EL (cell line): ENCODE measurements around the gene CFB.
"Not testable (repeated sequence)": the region's sequence is repeated elsewhere in the genome, so short reads cannot be mapped to it uniquely, and the experiment has no call there.

Experiments used
- DNase-seq: peaks from one replicate; pipeline ENCODE4 v3.0.0-alpha.2; 2016

Gene CFB

GRCh38 chr6:31945507-31946369 is at the start of gene CFB:
TSS of gene CFB (plus strand) at chr6:31946095. CDS start at chr6:31946222, 127 bp downstream.
- peak; percentile 95 for DNase-seq

- no peak for DNase-seq
These were observed 49.4 kb upstream of the CFB start for GRCh38 chr6:31896493-31896855.

GRCh38 chr6:31896856-31897611 is 48.9 kb upstream of the CFB start:
- DNase-seq = no peak

- DNase-seq = peak; percentile 84
These were observed 48.1 kb upstream of the CFB start, which contains the start of gene EHMT2 for GRCh38 chr6:31897612-31898382. TSS of gene EHMT2 (minus strand) at chr6:31897698. CDS start at chr6:31897677, 21 bp downstream.

GRCh38 chr6:31898383-31899011 is 47.4 kb upstream of the CFB start:
- DNase-seq = peak; percentile 40

- no peak for DNase-seq
These were observed 46.7 kb upstream of the CFB start for GRCh38 chr6:31899215-31899614.

- DNase-seq = no peak
These were observed 45.8 kb upstream of the CFB start for GRCh38 chr6:31899882-31900722.

- no peak for DNase-seq
These were observed 44.9 kb upstream of the CFB start for GRCh38 chr6:31900917-31901414.

GRCh38 chr6:31901415-31901952 is 44.4 kb upstream of the CFB start:
- peak; percentile 68 for DNase-seq

GRCh38 chr6:31901953-31902643 is 43.8 kb upstream of the CFB start, which contains the start of gene ZBTB12:
TSS of gene ZBTB12 (minus strand) at chr6:31902086. CDS start at chr6:31901305, 781 bp downstream.
- peak; percentile 98 for DNase-seq

GRCh38 chr6:31903957-31904356 is 41.9 kb upstream of the CFB start:
- DNase-seq = no peak

GRCh38 chr6:31905041-31905440 is 40.9 kb upstream of the CFB start:
- no peak for DNase-seq

GRCh38 chr6:31906122-31906521 is 39.8 kb upstream of the CFB start:
- no peak for DNase-seq

GRCh38 chr6:31906727-31907126 is 39.2 kb upstream of the CFB start:
- DNase-seq = not testable (repeated sequence)

GRCh38 chr6:31907158-31907813 is 38.6 kb upstream of the CFB start:
- DNase-seq = peak; percentile 62

- not testable (repeated sequence) for DNase-seq
These were observed 37.6 kb upstream of the CFB start for GRCh38 chr6:31908255-31908654.

- DNase-seq = peak; percentile 45
These were observed 37.1 kb upstream of the CFB start for GRCh38 chr6:31908791-31909190.

- not testable (repeated sequence) for DNase-seq
These were observed 36.6 kb upstream of the CFB start for GRCh38 chr6:31909298-31909697.

- DNase-seq = no peak
These were observed 33.9 kb upstream of the CFB start for GRCh38 chr6:31911826-31912585.
